Esophagus mucosa (tissue), 1 donor: ENCODE measurements around the gene ASTN2. TPM values are rescaled to one million over a fixed set of nuclear protein-coding genes. Genes with fewer than 3 reads are reported as not detected.
A peak's percentile ranks its signal among the peaks of the same experiment; 100 is the strongest.
"Not testable (repeated sequence)": the region's sequence is repeated elsewhere in the genome, so short reads cannot be mapped to it uniquely, and the experiment has no call there.

Experiments
- ATAC-seq: fragments of 200-7000 bp; cut with Tn5 transposase; one replicate; pipeline ENCODE4 v1.9.1; 2020
- total RNA-seq: library from RNA; stranded (reverse); gene quantifications from one replicate; pipeline ENCODE4 v1.2.4, GENCODE V29; 2023
- donor health status: DM: yes; HTN: yes; CAD: no.

ASTN2 gene
- total RNA-seq, 1 donor from 2014 or later, result 1.00 TPM

GRCh38 chr9:116951588-116952435 is 463.0 kb downstream of the ASTN2 start:
- no peak for ATAC-seq

GRCh38 chr9:116945817-116946216 is 469.0 kb downstream of the ASTN2 start:
- ATAC-seq, result no peak

GRCh38 chr9:116944714-116945534 is 469.9 kb downstream of the ASTN2 start:
- ATAC-seq, result no peak

GRCh38 chr9:116943970-116944369 is 470.9 kb downstream of the ASTN2 start:
- no peak for ATAC-seq

GRCh38 chr9:116942593-116943061 is 472.2 kb downstream of the ASTN2 start:
- ATAC-seq, result no peak

GRCh38 chr9:116941266-116941665 is 473.6 kb downstream of the ASTN2 start:
- no peak for ATAC-seq

GRCh38 chr9:116940614-116941215 is 474.1 kb downstream of the ASTN2 start:
- ATAC-seq, result peak; percentile 56

- ATAC-seq, result no peak
Measured at GRCh38 chr9:116939614-116940013, 475.2 kb downstream of the ASTN2 start.

GRCh38 chr9:116939161-116939560 is 475.7 kb downstream of the ASTN2 start:
- ATAC-seq, result no peak

- ATAC-seq, result no peak
Measured at GRCh38 chr9:116937361-116937760, 477.5 kb downstream of the ASTN2 start.

GRCh38 chr9:116935149-116935897 is 479.5 kb downstream of the ASTN2 start:
- no peak for ATAC-seq

GRCh38 chr9:116934131-116934530 is 480.7 kb downstream of the ASTN2 start:
- ATAC-seq, result no peak

- no peak for ATAC-seq
Measured at GRCh38 chr9:116933251-116933650, 481.6 kb downstream of the ASTN2 start.

GRCh38 chr9:116929621-116930020 is 485.2 kb downstream of the ASTN2 start:
- no peak for ATAC-seq

GRCh38 chr9:116928884-116929283 is 486.0 kb downstream of the ASTN2 start:
- no peak for ATAC-seq

GRCh38 chr9:116928289-116928688 is 486.6 kb downstream of the ASTN2 start:
- no peak for ATAC-seq

GRCh38 chr9:116927726-116928125 is 487.1 kb downstream of the ASTN2 start:
- ATAC-seq, result no peak

GRCh38 chr9:116925121-116925520 is 489.7 kb downstream of the ASTN2 start:
- ATAC-seq, result no peak

GRCh38 chr9:116924462-116925110 is 490.3 kb downstream of the ASTN2 start:
- no peak for ATAC-seq

GRCh38 chr9:116917895-116918508 is 496.9 kb downstream of the ASTN2 start:
- not testable (repeated sequence) for ATAC-seq

GRCh38 chr9:116913536-116913935 is 501.3 kb downstream of the ASTN2 start:
- no peak for ATAC-seq
